ENCODE measurements around the gene RPS6KA3.
"Not testable (repeated sequence)": the region's sequence is repeated elsewhere in the genome, so short reads cannot be mapped to it uniquely, and the experiment has no call there.

Gene RPS6KA3

GRCh38 chrX:20140420-20140819 lies 126.3 kb downstream of the RPS6KA3 start:
- no peak for DNase-seq

GRCh38 chrX:20139966-20140365 lies 126.7 kb downstream of the RPS6KA3 start:
- DNase-seq = no peak

- no peak for DNase-seq
Observed at GRCh38 chrX:20135944-20136343, 130.8 kb downstream of the RPS6KA3 start.

- no peak for DNase-seq
Observed at GRCh38 chrX:20132666-20133065, 134.0 kb downstream of the RPS6KA3 start.

GRCh38 chrX:20130357-20130756 lies 136.4 kb downstream of the RPS6KA3 start:
- no peak for DNase-seq

- DNase-seq = no peak
Observed at GRCh38 chrX:20129547-20129946, 137.2 kb downstream of the RPS6KA3 start.

- DNase-seq = no peak
Observed at GRCh38 chrX:20128670-20129069, 138.0 kb downstream of the RPS6KA3 start.

- DNase-seq = not testable (repeated sequence)
Observed at GRCh38 chrX:20127440-20127839, 139.3 kb downstream of the RPS6KA3 start.

- DNase-seq = not testable (repeated sequence)
Observed at GRCh38 chrX:20126833-20127232, 139.9 kb downstream of the RPS6KA3 start.

GRCh38 chrX:20124964-20125363 lies 141.7 kb downstream of the RPS6KA3 start:
- no peak for DNase-seq

- DNase-seq = no peak
Observed at GRCh38 chrX:20118065-20118824, 148.5 kb downstream of the RPS6KA3 start.

- no peak for DNase-seq
Observed at GRCh38 chrX:20116577-20117240, 150.0 kb downstream of the RPS6KA3 start, which contains the start of gene MAP7D2. MAP7D2 (minus strand) TSS chrX:20116907; CDS start chrX:20116879, 28 bp downstream.

- no peak for DNase-seq
Observed at GRCh38 chrX:20116087-20116576, 150.6 kb downstream of the RPS6KA3 start.

- DNase-seq = no peak
Observed at GRCh38 chrX:20112022-20112774, 154.5 kb downstream of the RPS6KA3 start.

- no peak for DNase-seq
Observed at GRCh38 chrX:20111271-20111670, 155.4 kb downstream of the RPS6KA3 start.

GRCh38 chrX:20101934-20102581 lies 164.7 kb downstream of the RPS6KA3 start:
- no peak for DNase-seq
